MM.1S (cell line): ENCODE results near the gene CYP4B1.

ENCODE experiments used
- EZH2 ChIP-seq: fragments of 300-600 bp; sonication (generic); optimal IDR thresholded peaks from 2 replicates; pipeline ENCODE3; 2017; ENCODE audit warnings: low read depth, mild to moderate bottlenecking, antibody characterized with exemption, low read length, mixed read lengths
- TF ChIP-seq, protein P1 (sequence below): fragments of 300-600 bp; sonication (generic); IDR thresholded peaks from 2 replicates; pipeline ENCODE4 v1.5.1; 2016; ENCODE audit warnings: antibody characterized with exemption, low read length, mixed read lengths

GRCh38 chr1:46761740-46762139 lies 37.1 kb upstream of the CYP4B1 start:
- TF ChIP-seq, protein P1, sequence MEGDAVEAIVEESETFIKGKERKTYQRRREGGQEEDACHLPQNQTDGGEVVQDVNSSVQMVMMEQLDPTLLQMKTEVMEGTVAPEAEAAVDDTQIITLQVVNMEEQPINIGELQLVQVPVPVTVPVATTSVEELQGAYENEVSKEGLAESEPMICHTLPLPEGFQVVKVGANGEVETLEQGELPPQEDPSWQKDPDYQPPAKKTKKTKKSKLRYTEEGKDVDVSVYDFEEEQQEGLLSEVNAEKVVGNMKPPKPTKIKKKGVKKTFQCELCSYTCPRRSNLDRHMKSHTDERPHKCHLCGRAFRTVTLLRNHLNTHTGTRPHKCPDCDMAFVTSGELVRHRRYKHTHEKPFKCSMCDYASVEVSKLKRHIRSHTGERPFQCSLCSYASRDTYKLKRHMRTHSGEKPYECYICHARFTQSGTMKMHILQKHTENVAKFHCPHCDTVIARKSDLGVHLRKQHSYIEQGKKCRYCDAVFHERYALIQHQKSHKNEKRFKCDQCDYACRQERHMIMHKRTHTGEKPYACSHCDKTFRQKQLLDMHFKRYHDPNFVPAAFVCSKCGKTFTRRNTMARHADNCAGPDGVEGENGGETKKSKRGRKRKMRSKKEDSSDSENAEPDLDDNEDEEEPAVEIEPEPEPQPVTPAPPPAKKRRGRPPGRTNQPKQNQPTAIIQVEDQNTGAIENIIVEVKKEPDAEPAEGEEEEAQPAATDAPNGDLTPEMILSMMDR = no peak
- TF ChIP-seq EZH2 = no peak
